ENCODE results near the gene TARS3. TPM values are rescaled to one million over a fixed set of nuclear protein-coding genes. Genes with fewer than 3 reads are reported as not detected.

Gene TARS3
- total RNA-seq, 6 experiments from 2014 or later: 4.5 to 9.4 (median 5.3) TPM

- Histone ChIP-seq H3K4me1 (no peaks in the 10 kb centered on the region), H3K36me3 (no peaks in the 10 kb centered on the region), H3K27ac (no peak overlapping the region), H3K27me3 (no peaks in the 10 kb centered on the region), H3K9me3 (no peaks in the 10 kb centered on the region), H3K4me3 (no peak overlapping the region)
- TF ChIP-seq CTCF (IDR thresholded peaks at IDR 0.05): no peak
- TF ChIP-seq POLR2A (IDR thresholded peaks at IDR 0.05): no peak
- intact Hi-C loops (cut with DNase I): no loop called here
- WGBS (ENCODE audit: insufficient coverage, low coverage, low lambda C conversion rate, missing lambda C conversion rate): 70% methylated on average over 3 of the region's 3 CpGs
- DNase-seq (no peak), ATAC-seq (no peak)
Observed at GRCh38 chr15:101732772-101733171, 8.5 kb upstream of the TARS3 start.

GRCh38 chr15:101731746-101732145 lies 7.5 kb upstream of the TARS3 start:
- WGBS (ENCODE audit: insufficient coverage, low coverage, low lambda C conversion rate, missing lambda C conversion rate): 60% methylated on average over 6 of the region's 6 CpGs
- no peak overlapping the region for H3K4me3 ChIP-seq

GRCh38 chr15:101727186-101727585 lies 2.9 kb upstream of the TARS3 start:
- TF ChIP-seq CTCF (IDR thresholded peaks at IDR 0.05) (no peak), POLR2A (IDR thresholded peaks at IDR 0.05) (no peak)
- H3K27ac ChIP-seq: no peak overlapping the region
- H3K4me1 ChIP-seq: peaks cover 0 to 13% (median 3%) of the 10 kb centered on the region in 4 donors
- intact Hi-C loops (cut with DNase I): no loop called here
- H3K36me3 ChIP-seq: no peaks in the 10 kb centered on the region
- ATAC-seq (no peak), DNase-seq (no peak)
- H3K27me3 ChIP-seq: no peaks in the 10 kb centered on the region
- H3K4me3 ChIP-seq: no peak overlapping the region
- WGBS (ENCODE audit: insufficient coverage, low coverage, low lambda C conversion rate, missing lambda C conversion rate): no CpG with 5 or more reads among the region's 1 CpG
- H3K9me3 ChIP-seq: no peaks in the 10 kb centered on the region

More at GRCh38 chr15:101731746-101732145, 7.5 kb upstream of the TARS3 start:
- intact Hi-C loops (cut with DNase I): no loop called here
- DNase-seq (no peak), ATAC-seq (no peak)
- no peaks in the 10 kb centered on the region for H3K9me3 ChIP-seq
- H3K36me3 ChIP-seq: no peaks in the 10 kb centered on the region
- H3K4me1 ChIP-seq: no peaks in the 10 kb centered on the region
- H3K27ac ChIP-seq: no peak overlapping the region
- H3K27me3 ChIP-seq: no peaks in the 10 kb centered on the region
- no peak for TF ChIP-seq POLR2A (IDR thresholded peaks at IDR 0.05)
- no peak for TF ChIP-seq CTCF (IDR thresholded peaks at IDR 0.05)

GRCh38 chr15:101725073-101725472 lies 800 bp upstream of the TARS3 start:
- no peak for DNase-seq

More at GRCh38 chr15:101725073-101725472, 800 bp upstream of the TARS3 start:
- no peak for ATAC-seq
- Histone ChIP-seq H3K27ac (no peak overlapping the region), H3K4me3 (no peak overlapping the region), H3K36me3 (peaks cover 0 to 14% (median 10%) of the 10 kb centered on the region in 4 donors), H3K4me1 (peaks cover 0 to 13% (median 3%) of the 10 kb centered on the region in 4 donors), H3K27me3 (no peaks in the 10 kb centered on the region), H3K9me3 (no peaks in the 10 kb centered on the region)
- 78% methylated on average over 2 of the region's 2 CpGs for WGBS (ENCODE audit: insufficient coverage, low coverage, low lambda C conversion rate, missing lambda C conversion rate)
- intact Hi-C loops (cut with DNase I): no loop called here
- no peak for TF ChIP-seq POLR2A (IDR thresholded peaks at IDR 0.05)
- TF ChIP-seq CTCF (IDR thresholded peaks at IDR 0.05): no peak

Data from right lobe of liver (tissue), 6 donors.